Right ventricle myocardium inferior (tissue), 1 donor: Measurements from ENCODE around the gene BTF3. TPM values are rescaled to one million over a fixed set of nuclear protein-coding genes. Genes with fewer than 3 reads are reported as not detected.
"Not testable (repeated sequence)": the region's sequence is repeated elsewhere in the genome, so short reads cannot be mapped to it uniquely, and the experiment has no call there.

Source experiments
- ATAC-seq: fragments of 200-7000 bp; cut with Tn5 transposase; one replicate; pipeline ENCODE4 v1.9.1; 2020; ENCODE audit warnings: mild to moderate bottlenecking, moderate library complexity
- DNase-seq: peaks from one replicate; pipeline ENCODE4 v3.0.0; 2021; ENCODE audit errors: missing footprints
- intact Hi-C: fragments of 100-400 bp; cut with DNase I; formaldehyde crosslinking; loops from one replicate; pipeline ENCODE4 v1.11.0; 2022
- total RNA-seq: library from RNA; stranded (reverse); fragmentation: NEBNext Ultra II Directional; extraction: Animal tissue kit (Norgen Biotek cat#: 25700); gene quantifications from one replicate; pipeline ENCODE4 v1.2.1, GENCODE V29; 2021
- donor health status: DM: no; HTN: yes; CAD: no; lungs with severe emphysema.

Gene BTF3
- total RNA-seq, 1 donor from 2014 or later, result 391 TPM

- intact Hi-C loops, result no loop called here
- no peak for ATAC-seq
- DNase-seq, result no peak
Measured at GRCh38 chr5:73507062-73507461, 8.8 kb downstream of the BTF3 start.

- DNase-seq, intact Hi-C loops, ATAC-seq: not testable (repeated sequence)
Measured at GRCh38 chr5:73508521-73508920, 10.3 kb downstream of the BTF3 start.

- ATAC-seq, result no peak
- intact Hi-C loops, result no loop called here
- no peak for DNase-seq
Measured at GRCh38 chr5:73513996-73514395, 15.8 kb downstream of the BTF3 start.

GRCh38 chr5:73514418-73514817 lies 16.2 kb downstream of the BTF3 start:
- DNase-seq (no peak), ATAC-seq (no peak)
- intact Hi-C loops, result no loop called here

- ATAC-seq (no peak), DNase-seq (no peak)
- intact Hi-C loops, result no loop called here
Measured at GRCh38 chr5:73515232-73515631, 17.0 kb downstream of the BTF3 start.

GRCh38 chr5:73519531-73520283 lies 21.5 kb downstream of the BTF3 start:
- intact Hi-C loops, result no loop called here
- ATAC-seq (peak; percentile 83), DNase-seq (no peak)

- intact Hi-C loops, result no loop called here
- DNase-seq, result no peak
- ATAC-seq, result no peak
Measured at GRCh38 chr5:73522989-73523388, 24.7 kb downstream of the BTF3 start.

GRCh38 chr5:73523861-73524260 lies 25.6 kb downstream of the BTF3 start:
- intact Hi-C loops, result no loop called here
- ATAC-seq, result no peak
- DNase-seq, result no peak

GRCh38 chr5:73525606-73526203 lies 27.5 kb downstream of the BTF3 start:
- ATAC-seq, result no peak
- DNase-seq, result no peak
- intact Hi-C loops, result no loop called here

- intact Hi-C loops, result no loop called here
- ATAC-seq, result no peak
- no peak for DNase-seq
Measured at GRCh38 chr5:73528248-73528647, 30.0 kb downstream of the BTF3 start.

- intact Hi-C loops, result no loop called here
- DNase-seq (no peak), ATAC-seq (no peak)
Measured at GRCh38 chr5:73529081-73529480, 30.8 kb downstream of the BTF3 start.

- no peak for DNase-seq
- intact Hi-C loops, result no loop called here
- no peak for ATAC-seq
Measured at GRCh38 chr5:73531356-73531755, 33.1 kb downstream of the BTF3 start.

GRCh38 chr5:73532195-73532594 lies 34.0 kb downstream of the BTF3 start:
- DNase-seq (no peak), ATAC-seq (no peak)
- intact Hi-C loops, result no loop called here

GRCh38 chr5:73534011-73534644 lies 35.9 kb downstream of the BTF3 start:
- DNase-seq (no peak), ATAC-seq (no peak)
- intact Hi-C loops, result no loop called here

- DNase-seq, result no peak
- ATAC-seq, result no peak
- intact Hi-C loops, result no loop called here
Measured at GRCh38 chr5:73534971-73535370, 36.7 kb downstream of the BTF3 start.

GRCh38 chr5:73539730-73540129 lies 41.5 kb downstream of the BTF3 start:
- ATAC-seq (no peak), DNase-seq (no peak)
- intact Hi-C loops, result no loop called here

- DNase-seq (no peak), ATAC-seq (no peak)
- intact Hi-C loops, result no loop called here
Measured at GRCh38 chr5:73540192-73540591, 42.0 kb downstream of the BTF3 start.

GRCh38 chr5:73542020-73542419 lies 43.8 kb downstream of the BTF3 start:
- no peak for ATAC-seq
- intact Hi-C loops, result no loop called here
- DNase-seq, result no peak

GRCh38 chr5:73544429-73545402 lies 46.5 kb downstream of the BTF3 start:
- intact Hi-C loops, result no loop called here
- DNase-seq (no peak), ATAC-seq (peak; percentile 79)
